ENCODE data around the gene NTRK3.

NTRK3 gene

DNA sequence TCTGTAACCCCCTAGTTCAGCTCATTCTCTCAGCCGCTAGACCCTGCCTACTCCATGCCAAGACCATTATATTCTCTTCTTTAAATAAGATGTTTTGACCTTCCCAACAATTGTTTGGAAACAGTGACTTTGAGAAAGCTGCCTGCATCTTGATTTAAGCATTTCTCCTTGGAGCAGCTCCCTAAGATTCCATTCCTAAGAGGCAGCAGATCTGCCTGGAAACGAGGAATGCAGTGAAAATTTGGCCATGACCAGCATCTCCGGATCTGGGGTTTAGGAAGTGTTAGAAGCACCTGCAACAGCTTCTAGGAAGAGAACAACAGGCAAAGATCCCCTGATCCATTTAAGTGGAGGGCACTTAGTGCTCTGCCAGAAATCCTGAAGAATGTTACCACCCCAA, 235.7 kb downstream of the NTRK3 start:
- no peak for DNase-seq

DNA sequence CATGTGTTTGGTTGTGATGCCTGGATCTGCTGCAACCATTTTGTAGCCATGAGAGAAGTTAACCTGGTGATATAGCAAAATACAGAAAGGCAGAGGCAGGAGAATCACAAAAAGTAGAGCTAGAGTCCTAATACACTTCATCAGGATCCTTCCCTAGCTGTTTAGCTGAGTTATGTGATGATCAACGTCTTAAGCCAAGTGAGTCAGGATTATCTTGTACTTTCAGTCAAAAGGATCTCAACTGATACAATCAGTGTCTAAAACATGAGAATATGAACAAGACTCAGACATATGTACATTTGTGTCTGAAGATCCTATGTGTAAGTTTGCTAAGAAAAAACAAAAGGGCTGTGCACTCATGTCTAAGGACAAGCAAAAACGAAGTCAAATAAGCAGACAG, 236.9 kb downstream of the NTRK3 start:
- DNase-seq: no peak

DNA sequence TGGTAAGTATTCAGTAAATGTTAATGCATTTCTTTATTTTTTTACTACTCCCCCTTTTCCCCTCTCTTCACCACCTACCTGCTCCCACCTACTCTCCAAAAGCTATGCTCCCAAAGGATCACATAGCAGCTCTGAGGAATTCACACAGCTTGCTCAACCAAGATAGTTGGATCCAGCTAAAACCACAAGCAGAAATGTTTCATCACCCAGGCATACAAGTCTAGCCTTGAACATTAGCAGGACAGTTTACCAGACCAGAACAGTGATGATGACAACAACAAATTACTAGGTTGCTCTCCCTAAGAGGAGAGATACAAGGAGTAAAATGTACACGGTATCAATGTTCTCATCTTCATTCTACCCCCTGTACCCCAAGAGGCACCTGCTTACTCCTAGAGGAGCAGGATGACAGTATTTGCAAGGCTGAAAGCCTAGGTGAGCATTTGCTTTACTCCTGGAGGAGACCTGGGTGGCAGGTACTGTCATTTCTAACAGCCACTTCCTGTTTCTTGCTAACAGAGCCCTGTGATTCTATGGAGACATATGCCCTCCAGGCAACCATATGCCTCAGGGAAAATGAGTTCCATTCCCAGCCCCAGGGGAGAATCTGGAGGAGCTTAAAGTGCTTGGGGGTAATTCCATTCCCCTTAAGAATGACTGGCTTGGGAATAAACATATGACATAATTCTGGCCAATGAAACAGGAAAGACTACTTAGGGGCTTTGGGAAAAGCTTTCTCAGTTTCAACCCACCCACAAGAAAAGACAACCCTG, 237.5 kb downstream of the NTRK3 start:
- no peak for DNase-seq

DNA sequence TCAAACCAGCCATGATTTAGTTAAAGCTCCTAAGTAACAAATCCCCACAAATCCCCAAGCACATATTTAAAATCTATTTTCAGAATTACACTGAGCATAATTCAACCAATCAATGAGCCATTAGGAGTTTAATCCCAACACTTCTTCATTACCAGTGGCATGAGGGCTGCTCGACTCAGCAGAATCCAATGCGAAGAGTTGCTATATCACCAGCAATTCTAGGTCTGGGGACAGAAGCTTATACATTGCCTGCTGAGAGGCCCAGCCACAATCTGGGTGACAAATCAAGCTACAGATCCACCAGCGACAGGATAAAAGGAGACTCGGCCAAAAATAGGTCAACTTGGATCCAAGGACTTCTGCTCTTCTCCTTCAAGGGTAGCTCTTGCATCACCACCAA, 238.8 kb downstream of the NTRK3 start:
- no peak for DNase-seq

GRCh38 chr15:88016406-88016805, 240.1 kb downstream of the NTRK3 start:
- DNase-seq: no peak

- DNase-seq: no peak
Observed at GRCh38 chr15:88015228-88015860, 241.2 kb downstream of the NTRK3 start.

GRCh38 chr15:88014454-88015160, 241.9 kb downstream of the NTRK3 start:
- DNase-seq: no peak

DNA sequence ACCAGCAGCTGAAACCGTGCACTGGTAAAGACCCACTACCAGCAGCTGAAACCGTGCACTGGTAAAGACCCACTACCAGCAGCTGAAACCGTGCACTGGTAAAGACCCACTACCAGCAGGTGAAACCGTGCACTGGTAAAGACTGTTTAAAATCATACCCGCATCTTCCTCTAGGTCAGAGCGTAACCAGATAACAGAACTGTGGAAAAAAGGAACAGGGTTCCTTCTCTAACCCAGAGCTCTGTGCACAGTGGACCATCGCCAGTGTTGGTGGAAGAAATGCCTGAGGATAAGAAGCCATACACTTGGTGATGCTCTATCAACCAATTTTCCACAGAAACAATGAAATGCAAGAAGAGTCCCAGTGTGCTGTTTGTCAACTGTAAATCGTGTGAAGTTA, 243.4 kb downstream of the NTRK3 start:
- no peak for DNase-seq

- no peak for DNase-seq
Observed at GRCh38 chr15:88012688-88013087, 243.9 kb downstream of the NTRK3 start.

GRCh38 chr15:88012233-88012632, 244.3 kb downstream of the NTRK3 start:
- DNase-seq: no peak

- no peak for DNase-seq
Observed at GRCh38 chr15:88011533-88011932, 245.0 kb downstream of the NTRK3 start.

- DNase-seq: no peak
Observed at GRCh38 chr15:88006146-88006545, 250.4 kb downstream of the NTRK3 start.

GRCh38 chr15:88004399-88004798, 252.1 kb downstream of the NTRK3 start:
- DNase-seq: no peak

GRCh38 chr15:88003541-88004327, 252.8 kb downstream of the NTRK3 start:
- DNase-seq: no peak

GRCh38 chr15:88002706-88003105, 253.8 kb downstream of the NTRK3 start:
- DNase-seq: no peak

- DNase-seq: no peak
Observed at GRCh38 chr15:87998630-87999029, 257.9 kb downstream of the NTRK3 start.

GRCh38 chr15:87986776-87987175, 269.8 kb downstream of the NTRK3 start:
- no peak for DNase-seq

DNA sequence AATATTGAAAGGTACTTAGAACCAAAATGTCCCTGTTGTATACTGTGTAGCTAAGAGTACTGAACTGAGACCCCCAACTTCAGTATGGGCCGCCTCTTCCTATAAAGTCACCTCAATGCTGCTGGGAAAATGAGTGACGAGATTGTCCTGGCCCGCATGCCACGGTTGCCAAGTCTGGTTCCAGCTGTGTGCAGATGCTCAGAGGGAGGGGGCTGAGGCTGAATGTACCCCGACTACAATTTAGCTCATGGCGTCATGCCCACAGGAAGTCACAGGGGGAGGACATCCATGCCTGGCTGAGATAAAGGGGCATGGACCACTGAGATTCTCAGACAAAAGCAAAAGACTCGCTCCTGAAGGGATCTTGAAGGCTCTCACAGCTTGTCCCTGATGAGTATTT, 271.1 kb downstream of the NTRK3 start:
- DNase-seq: no peak

- DNase-seq: no peak
Observed at GRCh38 chr15:87981969-87982368, 274.6 kb downstream of the NTRK3 start.

DNA sequence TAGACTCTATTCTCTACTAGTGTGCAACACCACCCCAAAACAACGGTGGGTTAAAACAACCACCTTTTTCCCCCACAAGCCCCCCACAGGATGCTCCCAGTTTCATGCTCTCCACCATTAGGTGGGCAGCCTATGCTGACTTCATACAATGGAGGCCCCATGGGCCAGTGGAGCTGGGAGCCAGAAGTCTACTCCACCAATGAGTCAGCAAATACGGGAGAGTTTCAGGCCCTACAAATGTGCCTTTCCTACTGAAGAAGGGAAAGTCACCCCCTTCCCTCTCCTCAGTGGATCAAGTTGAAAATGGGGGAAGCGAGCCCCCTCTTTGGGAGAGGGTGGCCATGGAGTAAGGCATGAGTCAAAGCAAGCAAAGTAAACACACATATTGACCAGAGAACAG, 278.6 kb downstream of the NTRK3 start:
- no peak for DNase-seq

- no peak for DNase-seq
Observed at GRCh38 chr15:87976552-87976951, 280.0 kb downstream of the NTRK3 start.

DNA sequence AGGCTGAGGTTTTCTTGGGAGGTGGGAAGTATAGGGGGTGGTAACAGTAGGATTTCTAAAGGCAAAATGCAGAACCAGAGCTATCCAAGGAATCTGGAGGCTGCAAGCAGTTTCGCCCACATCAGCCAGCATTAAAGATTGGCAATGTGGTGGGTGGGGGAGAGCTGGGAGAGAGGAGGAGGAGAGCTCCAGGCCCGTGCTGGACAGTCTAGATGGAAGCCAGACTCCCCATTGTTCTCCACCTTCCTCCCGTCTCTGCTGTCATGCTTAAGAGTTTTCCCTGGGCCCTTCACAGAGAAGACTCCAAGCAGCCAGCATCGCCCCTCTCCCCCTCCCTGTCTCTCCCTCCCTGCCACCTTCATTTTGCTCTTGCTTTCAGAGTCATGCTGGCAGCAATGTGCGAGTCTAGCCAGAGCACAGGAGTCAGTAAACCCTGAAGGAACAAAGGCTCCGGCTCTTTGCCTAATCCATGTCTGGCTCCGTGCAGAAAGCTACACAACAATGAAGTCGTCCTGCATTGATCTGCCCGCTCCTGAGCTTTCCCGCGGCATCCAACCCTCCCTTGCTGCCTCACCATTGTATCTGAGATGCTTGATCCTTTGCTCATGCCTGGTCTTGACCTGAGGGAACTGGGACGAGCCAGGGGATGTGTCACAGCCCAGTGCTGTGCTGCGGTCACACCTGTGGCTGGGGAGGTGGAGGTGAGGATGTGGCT, 282.9 kb downstream of the NTRK3 start:
- no peak for DNase-seq

GRCh38 chr15:87971076-87971475, 285.5 kb downstream of the NTRK3 start:
- DNase-seq: no peak
